PFSK-1 (cell line): Measurements from ENCODE around the gene TTLL13.

Experiments
- FOXP2 ChIP-seq: optimal IDR thresholded peaks from 2 replicates; pipeline ENCODE3; 2011; ENCODE audit warnings: borderline replicate concordance, control low read depth, inconsistent platforms; ENCODE audit not compliant: insufficient read depth; ENCODE audit errors: extremely low read length, extremely low read depth
- POLR2AphosphoS5 ChIP-seq: IDR thresholded peaks from 2 replicates; pipeline ENCODE4 v1.6.1; 2012; ENCODE audit warnings: low read depth, mild to moderate bottlenecking, control low read depth, low read length, moderate library complexity
- SIN3A ChIP-seq: IDR thresholded peaks from 2 replicates; pipeline ENCODE4 v1.6.1; 2012; ENCODE audit warnings: mild to moderate bottlenecking, low read length, moderate library complexity, borderline replicate concordance; ENCODE audit not compliant: insufficient read depth
- TAF1 ChIP-seq: IDR thresholded peaks from 2 replicates; pipeline ENCODE4 v1.6.1; 2012; ENCODE audit warnings: low read length, control low read depth, borderline replicate concordance; ENCODE audit not compliant: insufficient read depth
- TF ChIP-seq, protein P1 (sequence below), 2 experiments: IDR thresholded peaks; 2 replicates each; pipeline versions ENCODE4 v1.6.1 to v1.8.0; 2011 to 2012; ENCODE audit warnings: low read depth in 2 of 2, low read length in 2 of 2, control low read depth in 1 of 2, inconsistent platforms in 1 of 2, mild to moderate bottlenecking in 1 of 2, moderate library complexity in 1 of 2; ENCODE audit not compliant: insufficient read depth in 1 of 2

TTLL13 gene

DNA sequence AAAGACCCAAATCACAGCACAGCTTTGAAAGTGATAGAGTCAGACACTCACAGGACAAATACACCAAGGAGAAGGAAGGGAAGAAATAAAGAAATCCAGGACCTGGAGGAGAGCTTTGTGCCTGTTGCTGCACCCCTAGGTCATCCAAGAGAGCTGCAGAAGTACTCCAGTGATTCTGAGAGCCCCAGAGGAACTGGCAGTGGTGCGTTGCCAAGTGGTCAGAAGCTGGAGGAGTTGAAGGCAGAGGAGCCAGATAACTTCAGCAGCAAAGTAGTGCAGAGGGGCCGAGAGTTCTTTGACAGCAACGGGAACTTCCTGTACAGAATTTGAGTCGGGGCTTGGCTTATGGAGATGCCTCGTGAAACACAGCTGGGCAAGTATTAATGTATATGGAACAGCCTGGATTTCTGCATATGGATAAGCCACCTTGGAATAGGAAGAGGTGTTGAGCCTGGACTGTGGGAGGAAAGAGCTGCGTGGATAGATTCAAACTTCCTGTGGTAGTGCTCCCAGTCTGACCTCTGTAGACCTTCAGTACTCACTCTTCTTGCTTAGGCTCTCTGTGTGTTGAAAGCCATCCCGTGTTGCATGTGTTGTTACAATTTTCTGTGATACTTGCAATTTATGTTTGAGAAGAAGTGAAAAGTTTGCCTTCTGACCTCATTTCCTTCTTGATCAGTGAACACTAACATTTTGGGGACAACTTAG lies 22.3 kb downstream of the TTLL13 start:
- TF ChIP-seq FOXP2: no peak
- no peak for TF ChIP-seq TAF1
- no peak for TF ChIP-seq POLR2AphosphoS5
- TF ChIP-seq, protein P1, sequence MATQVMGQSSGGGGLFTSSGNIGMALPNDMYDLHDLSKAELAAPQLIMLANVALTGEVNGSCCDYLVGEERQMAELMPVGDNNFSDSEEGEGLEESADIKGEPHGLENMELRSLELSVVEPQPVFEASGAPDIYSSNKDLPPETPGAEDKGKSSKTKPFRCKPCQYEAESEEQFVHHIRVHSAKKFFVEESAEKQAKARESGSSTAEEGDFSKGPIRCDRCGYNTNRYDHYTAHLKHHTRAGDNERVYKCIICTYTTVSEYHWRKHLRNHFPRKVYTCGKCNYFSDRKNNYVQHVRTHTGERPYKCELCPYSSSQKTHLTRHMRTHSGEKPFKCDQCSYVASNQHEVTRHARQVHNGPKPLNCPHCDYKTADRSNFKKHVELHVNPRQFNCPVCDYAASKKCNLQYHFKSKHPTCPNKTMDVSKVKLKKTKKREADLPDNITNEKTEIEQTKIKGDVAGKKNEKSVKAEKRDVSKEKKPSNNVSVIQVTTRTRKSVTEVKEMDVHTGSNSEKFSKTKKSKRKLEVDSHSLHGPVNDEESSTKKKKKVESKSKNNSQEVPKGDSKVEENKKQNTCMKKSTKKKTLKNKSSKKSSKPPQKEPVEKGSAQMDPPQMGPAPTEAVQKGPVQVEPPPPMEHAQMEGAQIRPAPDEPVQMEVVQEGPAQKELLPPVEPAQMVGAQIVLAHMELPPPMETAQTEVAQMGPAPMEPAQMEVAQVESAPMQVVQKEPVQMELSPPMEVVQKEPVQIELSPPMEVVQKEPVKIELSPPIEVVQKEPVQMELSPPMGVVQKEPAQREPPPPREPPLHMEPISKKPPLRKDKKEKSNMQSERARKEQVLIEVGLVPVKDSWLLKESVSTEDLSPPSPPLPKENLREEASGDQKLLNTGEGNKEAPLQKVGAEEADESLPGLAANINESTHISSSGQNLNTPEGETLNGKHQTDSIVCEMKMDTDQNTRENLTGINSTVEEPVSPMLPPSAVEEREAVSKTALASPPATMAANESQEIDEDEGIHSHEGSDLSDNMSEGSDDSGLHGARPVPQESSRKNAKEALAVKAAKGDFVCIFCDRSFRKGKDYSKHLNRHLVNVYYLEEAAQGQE (IDR thresholded peaks at IDR 0.05; ENCODE audit: insufficient read depth in 1 of 2, low read depth in 2 of 2, low read length in 2 of 2): no peak
- TF ChIP-seq SIN3A: no peak

DNA sequence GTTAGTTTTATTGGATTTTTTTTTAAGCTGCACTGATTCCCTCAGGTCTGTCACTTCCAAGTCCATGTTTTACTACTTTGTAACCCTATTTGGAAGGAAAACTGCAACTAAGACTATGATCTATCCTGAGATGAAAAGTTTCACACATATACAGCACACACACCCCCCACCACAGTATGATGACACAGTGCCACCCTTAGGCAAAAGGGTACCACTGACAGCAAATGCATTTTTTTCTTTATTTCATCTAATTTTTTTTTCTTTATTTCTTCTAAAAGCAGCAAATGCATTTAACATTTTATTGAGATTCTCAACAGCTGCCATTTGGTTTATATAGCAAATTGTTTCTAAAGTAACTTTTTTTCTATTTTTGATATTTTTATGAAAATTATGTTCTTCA lies 37.3 kb downstream of the TTLL13 start:
- TF ChIP-seq FOXP2 (no peak), TAF1 (no peak), SIN3A (no peak), POLR2AphosphoS5 (no peak)
- TF ChIP-seq, protein P1 (IDR thresholded peaks at IDR 0.05; ENCODE audit: insufficient read depth in 1 of 2, low read depth in 2 of 2, low read length in 2 of 2): no peak

DNA sequence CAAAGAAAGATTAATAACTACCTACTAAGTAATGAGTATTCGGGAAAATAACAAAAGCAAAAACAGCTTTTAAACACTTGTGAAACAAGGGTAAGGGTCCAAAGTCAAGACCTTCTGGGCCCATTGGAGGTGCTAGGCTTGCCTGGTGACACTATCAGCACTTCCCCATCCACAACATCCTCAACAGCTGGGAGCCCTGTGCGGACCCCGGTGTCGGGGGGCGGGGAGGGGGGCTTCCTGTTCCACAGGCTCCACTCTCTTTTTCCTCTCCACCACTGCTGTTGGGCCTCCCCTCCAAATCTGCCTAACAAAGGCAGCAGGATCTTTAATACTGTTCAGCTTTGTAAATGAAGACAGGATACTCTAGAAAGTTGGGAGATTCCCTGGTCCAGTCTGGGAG lies 37.7 kb downstream of the TTLL13 start:
- TF ChIP-seq FOXP2: no peak
- TF ChIP-seq SIN3A: no peak
- no peak for TF ChIP-seq POLR2AphosphoS5
- TF ChIP-seq, protein P1 (IDR thresholded peaks at IDR 0.05; ENCODE audit: insufficient read depth in 1 of 2, low read depth in 2 of 2, low read length in 2 of 2): no peak
- no peak for TF ChIP-seq TAF1

DNA sequence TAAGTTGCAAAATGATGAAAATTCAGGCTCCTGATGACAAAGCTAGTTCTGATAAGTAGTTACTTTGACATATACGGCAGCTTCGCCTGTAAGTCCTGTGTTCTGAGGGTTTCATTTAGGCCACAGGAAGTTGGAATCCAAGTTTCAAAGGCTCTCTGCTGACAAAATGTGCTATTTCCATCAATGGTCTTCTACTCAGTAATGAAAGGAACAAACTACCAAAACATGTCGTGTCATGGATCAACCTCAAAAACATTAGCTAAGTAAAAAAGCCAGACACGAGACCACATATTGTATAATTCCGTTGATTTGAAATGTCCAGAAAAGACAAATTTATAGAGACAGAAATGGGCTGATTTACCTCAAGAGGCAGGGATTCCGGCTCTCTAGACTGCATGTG lies 38.6 kb downstream of the TTLL13 start:
- no peak for TF ChIP-seq TAF1
- TF ChIP-seq SIN3A: no peak
- TF ChIP-seq POLR2AphosphoS5: no peak
- TF ChIP-seq FOXP2: no peak
- TF ChIP-seq, protein P1 (IDR thresholded peaks at IDR 0.05; ENCODE audit: insufficient read depth in 1 of 2, low read depth in 2 of 2, low read length in 2 of 2): no peak
